ENCODE data around the gene PRR36. TPM values are rescaled to one million over a fixed set of nuclear protein-coding genes. Genes with fewer than 3 reads are reported as not detected.
A peak's percentile ranks its signal among the peaks of the same experiment; 100 is the strongest.

PRR36 gene
- total and polyA plus RNA-seq, 2 donors (not counting 1 experiment from before 2014, with no cell fraction given) = 0.01 TPM; not detected in 1

DNA sequence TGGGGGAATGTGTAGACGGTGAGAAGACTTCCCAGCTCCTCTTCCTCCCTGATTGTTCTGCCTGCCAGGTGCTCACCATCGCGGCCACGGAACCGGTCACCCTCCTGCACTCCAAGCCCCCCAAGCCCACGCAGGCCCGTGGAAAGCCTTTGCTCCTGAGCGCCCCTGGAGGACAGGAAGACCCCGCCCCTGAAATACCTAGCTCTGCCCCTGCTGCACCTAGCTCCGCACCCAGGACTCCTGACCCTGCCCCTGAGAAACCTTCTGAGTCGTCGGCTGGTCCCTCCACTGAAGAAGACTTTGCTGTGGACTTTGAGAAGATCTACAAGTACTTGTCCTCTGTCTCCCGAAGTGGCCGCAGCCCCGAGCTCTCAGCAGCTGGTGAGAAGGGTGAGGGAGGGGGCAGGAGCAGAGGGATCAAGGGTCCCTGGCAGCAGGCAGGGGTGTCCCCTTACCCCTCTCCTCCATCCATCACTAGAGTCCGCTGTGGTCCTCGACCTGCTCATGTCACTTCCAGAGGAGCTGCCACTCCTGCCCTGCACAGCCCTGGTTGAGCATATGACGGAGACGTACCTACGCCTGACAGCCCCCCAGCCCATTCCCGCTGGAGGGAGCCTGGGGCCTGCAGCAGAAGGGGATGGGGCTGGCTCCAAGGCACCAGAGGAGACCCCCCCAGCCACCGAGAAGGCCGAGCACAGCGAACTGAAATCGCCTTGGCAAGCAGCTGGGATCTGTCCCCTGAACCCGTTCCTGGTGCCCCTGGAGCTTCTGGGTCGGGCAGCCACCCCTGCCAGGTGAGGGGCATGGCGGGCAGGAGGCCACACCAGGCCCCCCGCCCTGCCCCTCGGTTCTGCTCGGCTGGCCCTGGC lies 48.0 kb upstream of the PRR36 start:
- ChIA-PET CTCF (interaction anchor here (3.0 to 3.8 kb wide), 2 partner anchors 22 to 53 kb away, joined by 13 to 28 read pairs; partner anchors contain the start of gene TIMM44), POLR2A (interaction anchor here (1.8 to 2.8 kb wide), 2 partner anchors 21 kb away, joined by 4 to 29 read pairs; partner anchors contain the start of gene TIMM44)
- peak overlapping the region; percentile 83 for H3K4me2 ChIP-seq (replicated peaks; ENCODE audit: low read depth, low read length, poor library complexity, severe bottlenecking)
- peaks cover 50% of the 10 kb centered on the region for H4K20me1 ChIP-seq (ENCODE audit: control insufficient read depth, insufficient read depth, low read length, poor library complexity, severe bottlenecking)
- no peak overlapping the region for H2AFZ ChIP-seq (ENCODE audit: insufficient read depth, low read depth, low read length, poor library complexity, severe bottlenecking)
- H3K4me3 Mint-ChIP-seq = peak overlapping the region; percentile 69
- ATAC-seq (ENCODE audit: low read depth) (no peak), DNase-seq (no peak)
- WGBS (ENCODE audit: insufficient coverage) = 98% methylated on average over 23 of the region's 31 CpGs
- no peak overlapping the region for H3K4me3 ChIP-seq (ENCODE audit: control extremely low read depth in 1 of 5, extremely low read depth in 1 of 5, insufficient read depth in 1 of 5, low read depth in 2 of 5, low read length in 4 of 5)
- peaks cover 8% of the 10 kb centered on the region for H3K79me2 ChIP-seq (ENCODE audit: control insufficient read depth, insufficient read depth, low read length)
- no peak overlapping the region for H3K9ac ChIP-seq (ENCODE audit: low read length)
- intact Hi-C loops (cut with micrococcal nuclease) = no loop called here
- H3K4me1 Mint-ChIP-seq = peaks cover 44% of the 10 kb centered on the region
- H3K9me3 Mint-ChIP-seq (ENCODE audit: insufficient read depth) = no peaks in the 10 kb centered on the region
- H3K4me1 ChIP-seq (ENCODE audit: control insufficient read depth in 2 of 2, insufficient read depth in 2 of 2, low read length in 2 of 2) = peaks cover 48 to 55% of the 10 kb centered on the region in 2 donors
- H3K36me3 ChIP-seq (replicated peaks in 1 of 2; ENCODE audit: control extremely low read depth in 1 of 2, control insufficient read depth in 1 of 2, extremely low read depth in 1 of 2, insufficient read depth in 2 of 2, low read length in 1 of 2) = peaks cover 0 to 13% of the 10 kb centered on the region in 2 experiments
- no peak overlapping the region for H3K27ac ChIP-seq (ENCODE audit: low read length in 2 of 2)
- H3K9me3 ChIP-seq (ENCODE audit: control extremely low read depth in 1 of 3, control insufficient read depth in 2 of 3, insufficient read depth in 1 of 3, low read length in 2 of 3) = peaks cover 0 to 18% (median 0%) of the 10 kb centered on the region in 3 donors
- TF ChIP-seq, protein P1, sequence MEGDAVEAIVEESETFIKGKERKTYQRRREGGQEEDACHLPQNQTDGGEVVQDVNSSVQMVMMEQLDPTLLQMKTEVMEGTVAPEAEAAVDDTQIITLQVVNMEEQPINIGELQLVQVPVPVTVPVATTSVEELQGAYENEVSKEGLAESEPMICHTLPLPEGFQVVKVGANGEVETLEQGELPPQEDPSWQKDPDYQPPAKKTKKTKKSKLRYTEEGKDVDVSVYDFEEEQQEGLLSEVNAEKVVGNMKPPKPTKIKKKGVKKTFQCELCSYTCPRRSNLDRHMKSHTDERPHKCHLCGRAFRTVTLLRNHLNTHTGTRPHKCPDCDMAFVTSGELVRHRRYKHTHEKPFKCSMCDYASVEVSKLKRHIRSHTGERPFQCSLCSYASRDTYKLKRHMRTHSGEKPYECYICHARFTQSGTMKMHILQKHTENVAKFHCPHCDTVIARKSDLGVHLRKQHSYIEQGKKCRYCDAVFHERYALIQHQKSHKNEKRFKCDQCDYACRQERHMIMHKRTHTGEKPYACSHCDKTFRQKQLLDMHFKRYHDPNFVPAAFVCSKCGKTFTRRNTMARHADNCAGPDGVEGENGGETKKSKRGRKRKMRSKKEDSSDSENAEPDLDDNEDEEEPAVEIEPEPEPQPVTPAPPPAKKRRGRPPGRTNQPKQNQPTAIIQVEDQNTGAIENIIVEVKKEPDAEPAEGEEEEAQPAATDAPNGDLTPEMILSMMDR (IDR thresholded peaks at IDR 0.05) = no peak
- no peak for TF ChIP-seq EZH2 (IDR thresholded peaks at IDR 0.05; ENCODE audit: borderline replicate concordance, insufficient read depth, low read depth, low read length, poor library complexity, severe bottlenecking)
- H3K27me3 ChIP-seq (replicated peaks in 1 of 4; ENCODE audit: control extremely low read depth in 1 of 4, control insufficient read depth in 3 of 4, insufficient read depth in 4 of 4, low read length in 3 of 4) = peaks cover 0 to 24% (median 15%) of the 10 kb centered on the region in 4 experiments
- H3K27me3 Mint-ChIP-seq = peaks cover 15% of the 10 kb centered on the region
- no peak overlapping the region for H3K27ac Mint-ChIP-seq
